ENCODE measurements around the gene LCN10. TPM values are rescaled to one million over a fixed set of nuclear protein-coding genes. Genes with fewer than 3 reads are reported as not detected.

Gene LCN10
- total and polyA plus RNA-seq, 9 of the 15 experiments (the other 6 are each of a cell fraction or from before 2014, with no cell fraction given): 0.10 to 0.21 (median 0.14) TPM; not detected in 6

DNA sequence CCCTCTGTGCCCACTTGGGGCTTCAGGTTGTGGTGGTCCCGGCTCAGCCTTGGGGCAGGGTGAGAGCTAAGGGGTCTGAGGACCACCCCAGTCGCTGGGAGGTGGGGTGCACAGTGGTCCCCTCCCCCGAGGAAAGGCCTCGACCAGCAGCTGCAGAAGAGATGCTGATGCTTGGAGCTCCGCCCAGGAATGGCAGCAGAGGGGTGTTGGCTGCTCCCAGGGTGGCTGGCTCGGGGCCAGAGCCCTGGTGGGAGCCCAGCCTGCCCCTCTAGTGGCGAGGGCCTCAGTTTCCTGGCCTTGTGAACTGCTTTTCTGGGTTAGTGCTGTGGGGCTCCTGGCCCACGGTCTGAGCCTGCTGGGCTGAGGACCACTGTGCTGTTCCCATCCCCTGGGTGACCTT, 29.2 kb downstream of the LCN10 start (continued):
- TF ChIP-seq, protein P1, sequence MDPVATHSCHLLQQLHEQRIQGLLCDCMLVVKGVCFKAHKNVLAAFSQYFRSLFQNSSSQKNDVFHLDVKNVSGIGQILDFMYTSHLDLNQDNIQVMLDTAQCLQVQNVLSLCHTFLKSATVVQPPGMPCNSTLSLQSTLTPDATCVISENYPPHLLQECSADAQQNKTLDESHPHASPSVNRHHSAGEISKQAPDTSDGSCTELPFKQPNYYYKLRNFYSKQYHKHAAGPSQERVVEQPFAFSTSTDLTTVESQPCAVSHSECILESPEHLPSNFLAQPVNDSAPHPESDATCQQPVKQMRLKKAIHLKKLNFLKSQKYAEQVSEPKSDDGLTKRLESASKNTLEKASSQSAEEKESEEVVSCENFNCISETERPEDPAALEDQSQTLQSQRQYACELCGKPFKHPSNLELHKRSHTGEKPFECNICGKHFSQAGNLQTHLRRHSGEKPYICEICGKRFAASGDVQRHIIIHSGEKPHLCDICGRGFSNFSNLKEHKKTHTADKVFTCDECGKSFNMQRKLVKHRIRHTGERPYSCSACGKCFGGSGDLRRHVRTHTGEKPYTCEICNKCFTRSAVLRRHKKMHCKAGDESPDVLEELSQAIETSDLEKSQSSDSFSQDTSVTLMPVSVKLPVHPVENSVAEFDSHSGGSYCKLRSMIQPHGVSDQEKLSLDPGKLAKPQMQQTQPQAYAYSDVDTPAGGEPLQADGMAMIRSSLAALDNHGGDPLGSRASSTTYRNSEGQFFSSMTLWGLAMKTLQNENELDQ (CRISPR knock-in tag; IDR thresholded peaks at IDR 0.05; ENCODE audit: borderline replicate concordance): no peak
- TF ChIP-seq IRF9 (tag; IDR thresholded peaks at IDR 0.05): no peak

GRCh38 chr9:136712690-136713544, 29.8 kb downstream of the LCN10 start:
- Histone ChIP-seq H3K79me2 (ENCODE audit: control insufficient read depth, insufficient read depth, low read length) (peaks cover 12% of the 10 kb centered on the region), H3K9me1 (ENCODE audit: control insufficient read depth, insufficient read depth, low read length) (no peaks in the 10 kb centered on the region), H3K4me3 (peak overlapping the region; percentile 63), H2AFZ (ENCODE audit: low read depth, low read length) (peak overlapping the region; percentile 79), H3K27me3 (ENCODE audit: control insufficient read depth in 2 of 2, insufficient read depth in 2 of 2, low read length in 2 of 2) (no peaks in the 10 kb centered on the region), H3K9me3 (replicated peaks; ENCODE audit: control insufficient read depth, insufficient read depth, low read depth, low read length) (no peaks in the 10 kb centered on the region), H3K9ac (ENCODE audit: insufficient read depth in 1 of 2, low read depth in 2 of 2, low read length in 2 of 2) (peak overlapping the region; percentile 63 to 94; a peak in 3 of 4 replicates), H3K27ac (ENCODE audit: extremely low read depth, low read depth, low read length) (peak overlapping the region; percentile 62; the same call in 2 of the 3 replicates), H3K4me1 (replicated peaks in 1 of 2; ENCODE audit: control insufficient read depth in 2 of 2, insufficient read depth in 2 of 2, low read length in 2 of 2) (peaks cover 14 to 70% of the 10 kb centered on the region in 2 experiments), H4K20me1 (replicated peaks; ENCODE audit: control insufficient read depth, insufficient read depth, low read length) (no peaks in the 10 kb centered on the region), H3K36me3 (ENCODE audit: control insufficient read depth, insufficient read depth, low read length) (peaks cover 4% of the 10 kb centered on the region; the same call in 1 of the 3 replicates), H3K4me2 (ENCODE audit: insufficient read depth, low read length) (peak overlapping the region; percentile 48)
- intact Hi-C loops (cut with micrococcal nuclease): no loop called here
- FAIRE-seq: no peak
- POLR2A ChIA-PET: interaction anchor here (1.4 to 3.2 kb wide), 3 partner anchors 9 to 15 kb away, joined by 4 to 44 read pairs (median 9); no protein-coding TSS in a partner anchor
- CTCF ChIA-PET (ENCODE audit: low intra/inter-chr PET ratio): interaction anchor here (0.6 kb wide), 1 partner anchor 232 kb away, joined by 4 read pairs; the partner anchor contains the start of gene C8G
- peak in 2 of 4 experiments; percentile 56 to 64 for DNase-seq (ENCODE audit: extremely low read depth in 1 of 4, low spot score in 3 of 4)
- ATAC-seq: no peak
- in situ Hi-C loops (cut with MboI): no loop called here
- BruUV-seq (replicated peaks): TSS peak; percentile 46
- 22% methylated on average over 17 of the region's 56 CpGs for WGBS (ENCODE audit: insufficient coverage, low coverage, missing lambda C conversion rate)
- TF ChIP-seq TAF1 (IDR thresholded peaks at IDR 0.05; ENCODE audit: control insufficient read depth, extremely low read depth, insufficient read depth, low read length, severe bottlenecking) (peak; percentile 3), ESRRB (CRISPR knock-in tag; IDR thresholded peaks at IDR 0.05; ENCODE audit: borderline replicate concordance) (no peak), CBX5 (IDR thresholded peaks at IDR 0.05; ENCODE audit: borderline replicate concordance, low read depth) (no peak), FOXM1 (IDR thresholded peaks at IDR 0.05; ENCODE audit: low read depth) (no peak), FOXM1 (CRISPR knock-in tag; IDR thresholded peaks at IDR 0.05; ENCODE audit: low read depth) (no peak), RBFOX2 (IDR thresholded peaks at IDR 0.05; ENCODE audit: low read depth, low read length) (peak; percentile 45), ZFX (CRISPR knock-in tag; IDR thresholded peaks at IDR 0.05) (peak; percentile 32), MEF2D (tag; conservative IDR thresholded peaks at IDR 0.05; ENCODE audit: low read depth) (no peak), MAFF (IDR thresholded peaks at IDR 0.05; ENCODE audit: low read length) (no peak)
- TF ChIP-seq, protein P1 (CRISPR knock-in tag; IDR thresholded peaks at IDR 0.05; ENCODE audit: borderline replicate concordance): no peak
- TF ChIP-seq, protein P2, sequence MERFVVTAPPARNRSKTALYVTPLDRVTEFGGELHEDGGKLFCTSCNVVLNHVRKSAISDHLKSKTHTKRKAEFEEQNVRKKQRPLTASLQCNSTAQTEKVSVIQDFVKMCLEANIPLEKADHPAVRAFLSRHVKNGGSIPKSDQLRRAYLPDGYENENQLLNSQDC (CRISPR knock-in tag; IDR thresholded peaks at IDR 0.05): no peak
